ENCODE results near the gene TSPAN14.

- TF ChIP-seq POLR2A (IDR thresholded peaks at IDR 0.05; ENCODE audit: extremely low read depth, insufficient read length) (no peak), MYC (IDR thresholded peaks at IDR 0.05; ENCODE audit: low read depth, low read length) (no peak)
- TF ChIP-seq, protein P1, sequence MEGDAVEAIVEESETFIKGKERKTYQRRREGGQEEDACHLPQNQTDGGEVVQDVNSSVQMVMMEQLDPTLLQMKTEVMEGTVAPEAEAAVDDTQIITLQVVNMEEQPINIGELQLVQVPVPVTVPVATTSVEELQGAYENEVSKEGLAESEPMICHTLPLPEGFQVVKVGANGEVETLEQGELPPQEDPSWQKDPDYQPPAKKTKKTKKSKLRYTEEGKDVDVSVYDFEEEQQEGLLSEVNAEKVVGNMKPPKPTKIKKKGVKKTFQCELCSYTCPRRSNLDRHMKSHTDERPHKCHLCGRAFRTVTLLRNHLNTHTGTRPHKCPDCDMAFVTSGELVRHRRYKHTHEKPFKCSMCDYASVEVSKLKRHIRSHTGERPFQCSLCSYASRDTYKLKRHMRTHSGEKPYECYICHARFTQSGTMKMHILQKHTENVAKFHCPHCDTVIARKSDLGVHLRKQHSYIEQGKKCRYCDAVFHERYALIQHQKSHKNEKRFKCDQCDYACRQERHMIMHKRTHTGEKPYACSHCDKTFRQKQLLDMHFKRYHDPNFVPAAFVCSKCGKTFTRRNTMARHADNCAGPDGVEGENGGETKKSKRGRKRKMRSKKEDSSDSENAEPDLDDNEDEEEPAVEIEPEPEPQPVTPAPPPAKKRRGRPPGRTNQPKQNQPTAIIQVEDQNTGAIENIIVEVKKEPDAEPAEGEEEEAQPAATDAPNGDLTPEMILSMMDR (IDR thresholded peaks at IDR 0.05; ENCODE audit: low read depth, low read length) = no peak
- TF ChIP-seq, protein P2, sequence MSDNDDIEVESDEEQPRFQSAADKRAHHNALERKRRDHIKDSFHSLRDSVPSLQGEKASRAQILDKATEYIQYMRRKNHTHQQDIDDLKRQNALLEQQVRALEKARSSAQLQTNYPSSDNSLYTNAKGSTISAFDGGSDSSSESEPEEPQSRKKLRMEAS (IDR thresholded peaks at IDR 0.05; ENCODE audit: low read depth, low read length) = no peak
These were observed 127.3 kb downstream of the TSPAN14 start for GRCh38 chr10:80581469-80581835.

Data from NB4 (cell line).